HL-60/S4 (cell line): ENCODE measurements around the gene B4GALNT4.
"Not testable (repeated sequence)": the region's sequence is repeated elsewhere in the genome, so short reads cannot be mapped to it uniquely, and the experiment has no call there.

Experiments used
- in situ Hi-C: fragments of 300-500 bp; cut with MboI; formaldehyde crosslinking; loops from 2 replicates; pipeline ENCODE4 v1.14.3; 2022; ENCODE audit warnings: low sequenced_read_pairs

The B4GALNT4 gene

DNA sequence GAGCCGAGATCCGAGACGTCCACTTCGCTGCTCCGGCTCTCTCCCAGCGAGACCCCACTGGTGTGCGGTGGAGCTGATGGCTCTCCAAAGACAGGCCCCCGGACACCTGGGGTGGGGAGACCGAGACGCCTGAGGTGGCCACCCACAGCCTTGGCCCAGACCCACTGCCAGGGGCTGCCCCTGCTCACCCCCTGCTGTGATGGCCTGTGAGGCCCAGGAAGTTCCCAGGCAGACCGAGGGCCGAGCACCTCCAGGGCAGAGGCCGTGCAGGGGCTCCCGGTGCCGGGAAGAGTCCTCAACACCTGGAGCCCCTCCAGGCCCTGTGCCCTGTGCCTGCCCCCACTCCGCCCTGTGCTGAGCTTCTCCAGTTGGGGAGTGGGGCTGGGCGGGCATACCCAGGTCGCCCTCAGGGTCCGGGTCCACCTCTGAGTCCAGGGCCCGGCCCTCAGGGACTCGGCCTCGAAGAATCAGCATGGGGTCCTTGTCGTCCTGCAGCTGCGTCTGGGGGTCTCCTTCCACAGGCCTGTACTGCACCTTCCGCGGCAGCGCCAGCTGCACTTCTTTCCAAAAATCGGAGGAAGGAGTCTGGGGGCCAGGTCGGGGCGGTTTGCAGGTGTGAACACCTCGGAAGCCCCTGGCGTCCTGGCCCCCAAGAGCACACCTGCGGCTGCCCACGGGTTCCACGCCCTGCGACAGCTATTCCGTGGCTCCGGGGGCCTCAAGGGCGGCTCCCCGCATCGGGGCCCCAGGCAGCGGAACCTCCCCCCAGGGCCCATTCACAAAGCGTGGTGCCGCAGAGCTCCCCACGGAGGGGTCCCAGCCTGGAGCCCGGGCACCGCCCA, 36.9 kb downstream of the B4GALNT4 start:
- in situ Hi-C loops = no loop called here

DNA sequence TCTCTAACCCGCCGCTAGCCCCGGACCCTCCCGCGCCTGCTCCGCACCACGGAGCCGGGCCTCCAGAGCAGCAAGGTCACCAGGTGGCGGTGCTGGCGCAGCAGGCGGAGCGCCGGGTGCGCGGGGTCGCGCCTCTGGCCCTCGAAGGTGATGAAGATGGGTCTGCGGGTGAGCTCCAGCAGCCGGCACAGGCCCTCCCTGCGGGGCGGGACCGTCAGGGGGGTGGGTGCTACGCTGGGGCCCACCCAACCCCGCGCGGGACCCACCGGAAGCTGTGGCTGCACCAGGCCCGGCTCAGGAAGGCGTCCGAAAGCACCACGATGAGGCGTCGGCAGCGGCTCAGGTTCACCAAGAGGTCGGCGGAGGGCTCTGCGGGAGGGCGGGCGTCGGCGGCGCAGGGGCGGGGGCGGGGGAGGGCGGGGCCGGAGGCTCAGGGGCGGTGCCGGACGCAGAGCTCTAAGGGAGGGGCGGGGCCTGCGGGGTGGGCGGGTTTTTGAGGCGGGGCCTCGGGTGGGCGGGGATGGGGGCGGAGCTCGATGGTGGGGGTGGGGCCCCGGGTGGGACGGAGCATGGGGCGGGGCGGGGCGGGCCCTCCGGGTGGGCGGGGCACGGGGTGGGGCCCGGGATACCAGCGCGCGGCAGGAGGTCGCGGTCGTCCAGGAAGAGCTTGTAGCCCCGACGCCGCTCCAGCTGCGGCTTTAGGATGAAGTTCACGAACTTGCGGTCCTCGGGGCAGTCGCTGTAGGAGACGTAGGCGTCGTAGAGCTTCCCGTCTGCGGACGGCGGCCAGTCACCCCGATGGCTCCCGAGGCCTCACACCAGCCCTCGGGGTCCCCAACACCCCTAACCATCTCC, 37.7 kb downstream of the B4GALNT4 start:
- in situ Hi-C loops = no loop called here

DNA sequence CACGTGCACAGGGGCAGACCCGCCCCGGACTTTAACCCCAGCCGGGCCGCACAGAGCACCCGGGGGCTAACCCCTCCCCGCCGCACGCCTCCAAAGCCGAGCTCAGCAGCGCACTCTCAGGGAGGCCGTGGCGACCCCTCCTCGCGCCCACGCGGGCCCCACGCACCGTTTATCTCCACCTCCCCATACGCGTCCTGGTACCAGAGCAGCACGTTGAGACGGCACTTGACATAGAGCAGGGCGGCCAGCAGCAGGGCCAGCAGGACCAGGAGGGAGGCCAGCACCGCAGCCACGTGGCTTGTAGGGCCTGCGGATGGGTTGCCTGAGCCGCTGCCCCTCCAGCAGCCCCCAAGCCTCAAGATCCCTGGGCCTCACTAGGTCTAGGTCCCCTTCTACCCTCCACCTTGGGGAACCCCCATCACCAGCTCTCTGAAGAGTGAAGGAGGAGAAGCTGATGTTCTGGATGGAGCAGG, 38.4 kb downstream of the B4GALNT4 start:
- in situ Hi-C loops = no loop called here

- in situ Hi-C loops = no loop called here
These were observed 39.1 kb downstream of the B4GALNT4 start for GRCh38 chr11:408154-409007.

DNA sequence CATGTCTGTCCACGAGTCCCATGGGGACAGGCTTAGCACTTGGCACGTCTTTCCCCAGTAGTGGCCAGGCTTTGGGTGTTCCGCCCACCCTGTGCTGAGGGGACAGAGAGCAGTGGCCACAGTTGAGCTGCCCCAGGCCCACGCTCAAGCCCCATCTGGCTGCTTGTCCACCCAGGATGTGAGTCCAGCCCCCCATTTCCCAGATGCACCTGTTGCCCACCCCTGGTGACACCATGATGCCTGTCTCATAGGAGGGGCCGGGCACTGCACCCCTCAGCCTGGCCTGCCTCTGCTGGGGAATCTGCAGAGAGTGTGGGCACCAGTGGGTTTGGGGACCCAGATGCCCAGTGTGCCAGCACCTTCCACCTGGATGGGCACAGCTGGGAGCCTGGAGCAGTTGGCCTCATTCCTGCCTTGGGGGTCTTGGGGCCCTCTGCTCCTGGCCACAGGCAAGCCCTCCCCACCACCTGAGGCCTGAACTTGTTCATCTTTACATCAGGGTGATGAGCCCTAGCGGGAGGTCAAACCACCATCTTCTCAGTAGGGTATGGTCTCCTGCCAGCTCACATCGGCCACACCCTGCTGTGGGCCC, 39.8 kb downstream of the B4GALNT4 start:
- in situ Hi-C loops = no loop called here

DNA sequence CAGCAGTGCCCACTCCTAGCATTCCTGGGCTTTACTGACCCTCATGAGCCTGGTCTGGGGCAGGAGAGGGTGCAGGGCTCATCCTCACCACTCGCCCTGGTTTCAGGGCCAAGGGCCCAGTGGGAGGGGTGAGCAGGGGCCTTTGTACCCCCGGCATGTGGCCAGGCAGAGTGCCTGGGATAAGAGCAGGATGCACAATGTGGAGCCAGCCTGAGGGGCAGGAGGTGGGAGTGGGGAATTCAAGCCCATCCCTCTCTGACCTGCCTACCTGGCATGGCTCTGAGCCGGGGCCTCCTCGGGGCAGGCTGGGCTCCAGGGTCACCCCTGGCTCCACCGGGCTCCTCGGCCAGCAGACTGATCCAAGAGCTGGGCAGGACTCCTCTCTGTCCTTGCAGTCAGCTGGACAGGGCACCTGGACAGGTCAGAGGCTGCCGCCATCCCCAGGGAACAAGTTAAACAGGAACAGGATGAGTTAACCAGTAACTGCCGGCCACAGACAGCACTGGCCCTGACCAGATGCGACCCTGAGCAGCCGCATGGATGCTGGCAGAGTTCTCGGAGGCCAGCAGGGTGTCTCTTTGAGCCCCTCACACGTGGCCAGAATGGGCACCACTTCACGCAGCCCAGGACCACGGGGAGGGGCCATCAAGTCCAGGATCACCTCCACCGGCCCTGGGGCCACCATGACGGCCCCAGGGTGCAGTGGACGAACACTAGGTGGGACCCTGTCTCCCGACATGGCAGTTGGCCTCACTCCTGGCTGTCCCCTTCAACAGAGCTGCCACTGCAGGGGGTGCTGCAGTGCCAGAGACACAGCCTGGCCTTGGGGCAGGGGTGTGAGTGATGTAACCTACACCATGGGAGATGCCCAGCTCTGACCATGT, 40.5 kb downstream of the B4GALNT4 start:
- in situ Hi-C loops = no loop called here

- in situ Hi-C loops = not testable (repeated sequence)
These were observed 41.4 kb downstream of the B4GALNT4 start for GRCh38 chr11:410711-411110.

- in situ Hi-C loops = not testable (repeated sequence)
These were observed 42.2 kb downstream of the B4GALNT4 start for GRCh38 chr11:411520-411919.

- in situ Hi-C loops = no loop called here
These were observed 43.4 kb downstream of the B4GALNT4 start for GRCh38 chr11:412641-413119.

DNA sequence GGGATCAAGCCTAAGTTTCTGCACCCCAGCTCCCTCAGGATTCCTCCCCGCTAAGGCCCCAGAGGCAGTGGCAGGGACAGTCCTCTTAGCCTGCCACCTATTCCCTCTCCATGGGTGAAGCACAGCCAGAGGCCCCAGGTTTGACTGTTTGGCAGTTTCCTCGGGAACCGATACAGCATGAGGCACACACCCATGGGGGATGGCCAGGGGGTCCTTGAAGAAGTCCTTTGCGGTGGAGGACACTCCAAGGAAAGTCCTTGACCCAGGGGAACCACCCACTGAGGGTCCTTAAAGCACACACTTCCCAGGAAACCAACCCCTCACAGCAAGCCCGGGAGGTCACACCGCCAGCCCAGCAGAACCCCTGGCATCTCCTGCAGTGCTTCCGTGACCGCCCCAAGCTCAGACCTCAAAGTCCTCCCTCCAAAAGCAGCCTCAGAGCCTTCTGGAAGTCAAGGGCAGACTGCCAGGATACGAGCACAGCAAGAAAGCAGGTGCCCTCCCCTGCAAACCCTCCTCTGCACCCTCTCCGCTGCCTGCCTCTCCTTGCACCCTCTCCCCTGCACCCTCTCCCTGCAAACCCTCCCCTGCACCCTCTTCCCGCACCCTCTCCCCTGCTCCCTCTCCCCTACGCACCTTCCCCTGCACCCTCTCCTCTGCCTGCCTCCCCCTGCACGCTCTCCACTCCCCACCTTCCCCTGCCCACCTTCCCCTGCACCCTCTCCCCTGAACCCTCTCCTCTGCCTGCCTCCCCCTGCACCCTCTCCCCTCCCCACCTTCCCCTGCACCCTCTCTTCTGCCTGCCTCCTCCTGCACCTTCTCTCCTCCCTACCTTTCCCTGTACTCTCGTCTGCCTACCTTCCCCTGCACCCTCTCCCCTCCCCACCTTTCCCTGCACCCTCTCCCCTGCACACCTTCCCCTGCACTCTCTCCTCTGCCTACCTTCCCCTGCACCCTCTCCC, 44.1 kb downstream of the B4GALNT4 start:
- in situ Hi-C loops = no loop called here

- in situ Hi-C loops = no loop called here
These were observed 45.1 kb downstream of the B4GALNT4 start for GRCh38 chr11:414318-414857.

GRCh38 chr11:415640-416041, 46.3 kb downstream of the B4GALNT4 start:
- in situ Hi-C loops = no loop called here

DNA sequence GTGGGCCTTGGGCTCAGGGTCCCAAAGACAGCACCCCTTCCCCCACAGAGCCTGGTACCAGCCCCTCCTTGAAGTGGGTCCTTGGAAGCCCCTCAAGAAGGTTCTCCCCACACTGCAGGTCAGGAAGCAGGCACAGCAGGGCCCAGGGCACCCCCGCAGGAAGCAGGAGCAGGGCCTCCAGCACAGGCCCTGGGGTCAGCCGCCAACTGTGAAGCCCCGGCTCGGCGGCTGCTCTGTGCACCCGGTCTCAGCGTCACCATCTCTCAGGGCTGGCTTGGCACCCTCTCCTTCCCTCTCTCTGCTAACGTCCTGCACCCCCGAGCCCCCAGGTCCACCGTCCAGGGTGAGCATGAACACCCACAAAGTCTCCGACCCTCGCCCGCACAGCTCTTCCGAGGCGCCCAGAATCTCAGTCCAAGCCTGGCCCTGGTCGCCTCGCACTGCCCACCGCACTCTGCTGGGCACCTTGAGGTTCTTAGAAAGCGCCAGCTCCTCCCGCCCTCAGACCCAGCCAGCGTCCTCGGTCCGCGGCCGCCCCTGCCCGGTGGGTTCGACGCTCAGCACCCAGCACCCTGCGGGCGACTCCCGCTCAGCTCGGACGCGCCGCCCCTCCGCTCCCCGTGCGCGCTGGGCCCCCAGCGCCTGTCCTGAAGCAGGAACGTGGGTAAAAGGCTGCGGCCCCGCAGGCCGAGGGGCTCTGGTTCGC, 46.9 kb downstream of the B4GALNT4 start:
- in situ Hi-C loops = no loop called here

DNA sequence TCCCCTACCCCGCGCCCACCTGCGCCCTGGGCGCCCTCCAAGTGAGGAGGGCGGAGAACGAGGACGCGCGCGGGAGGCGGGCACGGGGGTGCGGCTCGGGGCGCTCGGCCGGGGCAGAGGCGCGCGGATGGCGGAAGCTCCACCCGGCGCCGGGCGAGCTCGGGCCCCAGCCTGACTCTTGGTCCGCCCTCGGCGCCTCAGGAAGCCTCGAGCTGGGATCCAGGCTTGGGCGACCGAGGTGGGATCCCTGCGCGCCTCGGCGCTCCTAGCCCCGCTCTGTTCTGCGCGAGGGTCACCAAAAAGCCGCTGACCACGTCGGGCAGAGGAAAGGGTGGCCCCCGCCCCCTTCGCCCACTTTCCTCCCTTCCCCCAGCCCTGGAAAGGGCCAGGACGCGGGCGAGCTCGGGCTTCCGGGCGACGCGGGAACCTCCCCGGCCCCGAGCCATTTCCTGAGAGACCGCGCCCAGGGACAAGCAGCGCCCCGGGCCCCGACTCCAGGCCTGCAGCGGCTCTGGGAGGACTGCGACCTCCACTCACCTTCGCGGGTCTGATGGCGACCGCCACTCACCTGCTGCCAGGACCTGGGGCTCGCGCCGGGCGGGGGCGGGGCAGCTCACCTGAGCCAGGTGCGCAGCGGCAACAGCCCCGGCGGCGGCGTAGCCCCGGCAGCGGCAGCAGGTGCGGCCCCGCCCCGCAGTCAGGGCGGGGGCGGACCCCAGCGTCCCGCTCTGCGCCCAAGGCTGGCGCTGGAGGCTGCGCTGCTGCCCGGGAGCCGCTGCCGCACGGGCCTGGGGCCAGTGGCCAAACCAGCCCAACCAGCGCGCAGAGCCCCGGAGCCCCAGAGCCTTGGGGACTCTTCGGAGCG, 47.7 kb downstream of the B4GALNT4 start:
- in situ Hi-C loops = no loop called here

DNA sequence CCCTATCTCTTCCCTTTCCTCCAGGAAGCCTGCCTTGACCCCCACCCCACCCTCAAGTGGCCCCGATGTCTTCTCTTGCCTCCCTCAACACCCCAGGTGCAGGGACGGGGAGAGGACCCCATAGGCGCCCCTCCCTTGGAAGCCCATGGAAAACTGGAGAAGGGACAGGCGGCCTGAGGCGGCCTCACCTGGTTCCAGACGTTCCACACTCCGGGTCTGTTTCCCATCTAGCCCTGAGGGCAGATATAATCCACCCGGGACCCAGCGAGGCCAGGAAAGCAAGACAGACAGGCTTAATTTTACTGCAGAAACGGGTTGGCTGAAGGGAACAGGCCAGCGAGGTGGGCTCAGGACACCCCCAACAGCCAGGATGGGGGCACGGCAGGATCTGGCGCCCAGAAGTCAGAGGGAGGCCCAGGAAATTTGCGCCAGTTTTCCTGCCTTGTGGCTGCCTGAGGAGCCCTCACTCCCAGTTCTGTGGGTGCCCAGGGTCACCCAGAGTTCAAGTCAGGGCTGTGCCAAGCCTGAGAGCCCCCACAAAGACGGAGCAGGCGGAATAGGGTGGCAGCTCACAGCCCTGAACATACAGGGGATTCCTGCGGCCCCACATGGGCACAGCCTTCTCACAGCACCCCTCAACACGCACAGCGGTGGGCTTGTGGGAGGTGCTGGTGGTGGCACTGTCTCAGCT, 48.5 kb downstream of the B4GALNT4 start:
- in situ Hi-C loops = no loop called here
